Activated naive CD8-positive, alpha-beta T cell treated with anti-CD3 and anti-CD28 coated beads, Interleukin-2, amount 50 U/mL, for 16 hours (primary cell): ENCODE data around the gene RASSF7.

Source experiments
- DNase-seq: peaks from one replicate; pipeline ENCODE4 v3.0.0-alpha.2; 2020; ENCODE audit warnings: low read depth, low spot score

RASSF7 gene

DNA sequence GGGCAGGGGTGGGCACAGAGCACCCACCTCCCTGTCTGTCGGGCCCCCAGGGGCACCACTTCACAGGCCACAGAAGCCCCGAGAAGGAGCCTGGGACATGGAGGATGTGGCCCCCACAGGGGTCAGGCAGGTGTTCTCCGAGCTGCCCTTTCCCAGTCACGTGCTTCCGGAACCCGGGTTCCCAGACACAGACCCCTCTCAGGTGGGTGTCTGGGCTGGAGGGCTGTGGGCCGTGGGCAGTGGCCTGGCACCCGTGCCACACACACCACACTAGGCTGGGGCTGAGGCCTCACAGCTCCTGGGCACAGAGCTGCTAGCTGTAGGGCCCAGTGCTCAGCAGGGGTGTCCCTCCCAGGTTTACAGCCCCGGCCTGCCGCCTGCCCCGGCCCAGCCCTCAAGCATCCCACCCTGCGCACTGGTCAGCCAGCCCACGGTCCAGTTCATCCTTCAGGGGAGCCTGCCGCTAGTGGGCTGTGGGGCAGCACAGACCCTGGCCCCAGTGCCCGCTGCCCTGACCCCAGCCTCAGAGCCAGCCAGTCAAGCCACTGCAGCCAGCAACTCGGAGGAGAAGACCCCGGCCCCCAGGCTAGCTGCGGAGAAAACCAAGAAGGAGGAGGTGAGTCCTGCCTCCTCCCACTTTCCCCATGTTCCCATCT, 49.5 kb downstream of the RASSF7 start:
- DNase-seq, result no peak

GRCh38 chr11:611001-611996, 50.5 kb downstream of the RASSF7 start:
- DNase-seq, result no peak

DNA sequence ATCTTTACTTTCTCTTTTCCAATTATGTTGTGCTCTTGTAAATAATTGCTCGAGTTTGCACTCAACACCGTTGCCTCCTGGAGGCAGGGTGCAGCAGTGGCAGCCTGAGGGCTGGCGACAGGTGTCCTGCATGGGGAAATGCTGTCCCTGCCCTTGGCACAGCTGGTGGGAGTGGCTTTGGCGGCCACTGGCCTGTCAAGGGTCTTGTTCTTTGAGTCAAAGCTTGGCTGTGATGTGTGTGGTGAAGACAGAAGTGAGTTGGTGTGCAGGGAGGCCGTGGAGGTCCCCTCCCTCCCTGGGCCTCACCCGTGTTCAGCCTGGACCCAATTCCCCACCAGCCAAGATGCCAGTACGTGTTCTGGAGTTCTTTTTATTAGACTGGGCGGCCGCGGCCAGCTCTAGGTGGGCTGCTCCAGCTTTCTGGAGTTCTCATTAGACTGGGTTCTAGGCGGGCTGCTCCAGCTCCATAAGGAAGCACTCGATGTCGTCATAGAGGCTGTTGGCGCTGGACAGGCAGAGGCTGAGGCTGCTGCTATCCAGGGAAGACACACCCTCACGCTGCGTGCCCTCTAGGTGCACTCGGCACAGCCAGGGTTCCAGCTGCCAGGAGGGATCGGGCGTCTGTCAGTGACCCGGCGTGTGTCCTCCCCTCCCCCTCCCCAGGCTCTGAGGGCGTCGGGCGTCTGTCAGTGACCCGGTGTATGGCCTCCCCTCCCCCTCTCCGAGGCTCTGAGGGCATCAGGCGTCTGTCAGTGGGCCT, 51.6 kb downstream of the RASSF7 start:
- DNase-seq, result no peak

GRCh38 chr11:612961-613300, 52.2 kb downstream of the RASSF7 start:
- DNase-seq, result no peak

GRCh38 chr11:613369-613968, 52.7 kb downstream of the RASSF7 start:
- DNase-seq, result peak; percentile 65
